GM21367 (cell line): Measurements from ENCODE around the gene TRMT10B.
A peak's percentile ranks its signal among the peaks of the same experiment; 100 is the strongest.

ENCODE experiments used
- ATAC-seq: cut with Tn5 transposase; IDR thresholded peaks from one replicate; pipeline ENCODE4 v1.9.1; 2021; ENCODE audit not compliant: unreplicated experiment

TRMT10B gene

GRCh38 chr9:37753489-37754190 is at the start of gene TRMT10B:
TSS of gene TRMT10B (plus strand) at chr9:37753805. CDS start at chr9:37761932, 8,127 bp downstream.
- peak; percentile 82 for ATAC-seq

GRCh38 chr9:37705787-37706186 is 47.8 kb upstream of the TRMT10B start:
- no peak for ATAC-seq

- no peak for ATAC-seq
These were observed 47.3 kb upstream of the TRMT10B start for GRCh38 chr9:37706290-37706689.

- ATAC-seq, result no peak
These were observed 45.9 kb upstream of the TRMT10B start for GRCh38 chr9:37707748-37708147.

- ATAC-seq, result no peak
These were observed 43.6 kb upstream of the TRMT10B start for GRCh38 chr9:37710046-37710445.

- no peak for ATAC-seq
These were observed 38.3 kb upstream of the TRMT10B start for GRCh38 chr9:37715260-37715659.

- ATAC-seq, result no peak
These were observed 37.6 kb upstream of the TRMT10B start for GRCh38 chr9:37715991-37716505.

GRCh38 chr9:37719526-37719925 is 34.1 kb upstream of the TRMT10B start:
- ATAC-seq, result no peak

- ATAC-seq, result no peak
These were observed 26.6 kb upstream of the TRMT10B start for GRCh38 chr9:37727013-37727412.

GRCh38 chr9:37729499-37729898 is 24.1 kb upstream of the TRMT10B start:
- no peak for ATAC-seq

- ATAC-seq, result no peak
These were observed 23.3 kb upstream of the TRMT10B start for GRCh38 chr9:37730256-37730655.

- no peak for ATAC-seq
These were observed 22.8 kb upstream of the TRMT10B start for GRCh38 chr9:37730839-37731238.

GRCh38 chr9:37732086-37732741 is 21.4 kb upstream of the TRMT10B start:
- ATAC-seq, result no peak

- no peak for ATAC-seq
These were observed 20.7 kb upstream of the TRMT10B start for GRCh38 chr9:37732952-37733351.

GRCh38 chr9:37739222-37739621 is 14.4 kb upstream of the TRMT10B start:
- no peak for ATAC-seq

GRCh38 chr9:37740128-37740527 is 13.5 kb upstream of the TRMT10B start:
- no peak for ATAC-seq

- ATAC-seq, result no peak
These were observed 12.8 kb upstream of the TRMT10B start for GRCh38 chr9:37740631-37741328.

GRCh38 chr9:37745970-37746369 is 7.6 kb upstream of the TRMT10B start:
- ATAC-seq, result no peak

- no peak for ATAC-seq
These were observed 6.9 kb upstream of the TRMT10B start for GRCh38 chr9:37746448-37747270.

GRCh38 chr9:37747271-37747753 is 6.3 kb upstream of the TRMT10B start:
- ATAC-seq, result peak; percentile 58

GRCh38 chr9:37749129-37749528 is 4.5 kb upstream of the TRMT10B start:
- ATAC-seq, result no peak
